Body of pancreas (tissue), 4 donors: ENCODE results near the gene LPP. TPM values are rescaled to one million over a fixed set of nuclear protein-coding genes. Genes with fewer than 3 reads are reported as not detected.

Source experiments
- ATAC-seq: fragments of 150-250 bp; one replicate; pipeline ENCODE4 v1.9.1; 2016
- DNase-seq, 4 donors: peaks; one replicate each; pipeline ENCODE4 v3.0.0-alpha.2; 2019
- H3K27ac ChIP-seq, 4 donors: fragments of 200-600 bp; sonication (generic); 1 replicate in 3 of 4; 2 replicates in 1 of 4; pipeline versions ENCODE4 v1.5.1 to v1.6.1; 2016 to 2019; ENCODE audit warnings: mild to moderate bottlenecking in 1 of 4, mixed read lengths in 1 of 4, moderate library complexity in 1 of 4
- H3K27me3 ChIP-seq, 2 donors: fragments of 200-600 bp; sonication (generic); one replicate each; pipeline ENCODE4 v1.6.0; 2016; ENCODE audit warnings: mild to moderate bottlenecking in 1 of 2
- H3K36me3 ChIP-seq, 2 donors: fragments of 200-600 bp; sonication (generic); replicated peaks in 1 of 2; 2 replicates each; pipeline ENCODE4 v1.5.1; 2016; ENCODE audit warnings: low read depth in 2 of 2; ENCODE audit not compliant: insufficient read depth in 1 of 2
- H3K4me1 ChIP-seq: fragments of 200-600 bp; sonication (generic); one replicate; pipeline ENCODE4 v1.6.0; 2016
- H3K4me3 ChIP-seq, 2 donors: fragments of 200-600 bp; sonication (generic); 1 replicate in 1 of 2; 2 replicates in 1 of 2; pipeline ENCODE4 v1.5.1; 2016 to 2019
- H3K9me3 ChIP-seq, 3 donors: fragments of 200-600 bp; sonication (generic); 1 replicate in 2 of 3; 2 replicates in 1 of 3; pipeline ENCODE4 v1.5.1; 2016
- POLR2A ChIP-seq, 3 donors: fragments of 450-650 bp; IDR thresholded peaks; one replicate each; pipeline ENCODE4 v1.6.1; 2016; ENCODE audit warnings: antibody characterized with exemption in 3 of 3, mild to moderate bottlenecking in 2 of 3
- WGBS, 2 donors: methylation state at CpG; one replicate each; pipeline ENCODE4 v1.1.5; 2017; 5-methylcytosine and 5-hydroxymethylcytosine counted together
- intact Hi-C: fragments of 100-400 bp; cut with DNase I; formaldehyde crosslinking; loops from one replicate; pipeline ENCODE4 v1.15.1; 2023
- total RNA-seq, 2 donors: library from RNA; depleted of rRNA; stranded (reverse); fragments of >200 nt; gene quantifications; one replicate each; pipeline ENCODE4 v1.1.0, GENCODE V29; 2016
- TF ChIP-seq, protein P1 (sequence below), 7 experiments: fragments of 450-650 bp in 4 of 7; fragments of 200-600 bp in 3 of 7; sonication (generic) in 3 of 7; IDR thresholded peaks; one replicate each; pipeline ENCODE4 v1.5.1; 2016 to 2019; ENCODE audit warnings: antibody characterized with exemption in 7 of 7

LPP gene
- total RNA-seq, 2 donors from 2014 or later, result 60.6 to 65.1 TPM

GRCh38 chr3:188209034-188209433 is 55.1 kb downstream of the LPP start:
- WGBS, 2 donors, result 82 to 96% methylated on average over 3 of the region's 3 CpGs
- H3K27ac ChIP-seq, result no peak overlapping the region
- intact Hi-C loops, result no loop called here

GRCh38 chr3:188209740-188210139 is 55.8 kb downstream of the LPP start:
- no peaks in the 10 kb centered on the region for H3K9me3 ChIP-seq
- DNase-seq, result no peak
- ATAC-seq, result no peak
- H3K36me3 ChIP-seq, result no peaks in the 10 kb centered on the region
- TF ChIP-seq POLR2A (IDR thresholded peaks at IDR 0.05), result no peak
- TF ChIP-seq, protein P1, sequence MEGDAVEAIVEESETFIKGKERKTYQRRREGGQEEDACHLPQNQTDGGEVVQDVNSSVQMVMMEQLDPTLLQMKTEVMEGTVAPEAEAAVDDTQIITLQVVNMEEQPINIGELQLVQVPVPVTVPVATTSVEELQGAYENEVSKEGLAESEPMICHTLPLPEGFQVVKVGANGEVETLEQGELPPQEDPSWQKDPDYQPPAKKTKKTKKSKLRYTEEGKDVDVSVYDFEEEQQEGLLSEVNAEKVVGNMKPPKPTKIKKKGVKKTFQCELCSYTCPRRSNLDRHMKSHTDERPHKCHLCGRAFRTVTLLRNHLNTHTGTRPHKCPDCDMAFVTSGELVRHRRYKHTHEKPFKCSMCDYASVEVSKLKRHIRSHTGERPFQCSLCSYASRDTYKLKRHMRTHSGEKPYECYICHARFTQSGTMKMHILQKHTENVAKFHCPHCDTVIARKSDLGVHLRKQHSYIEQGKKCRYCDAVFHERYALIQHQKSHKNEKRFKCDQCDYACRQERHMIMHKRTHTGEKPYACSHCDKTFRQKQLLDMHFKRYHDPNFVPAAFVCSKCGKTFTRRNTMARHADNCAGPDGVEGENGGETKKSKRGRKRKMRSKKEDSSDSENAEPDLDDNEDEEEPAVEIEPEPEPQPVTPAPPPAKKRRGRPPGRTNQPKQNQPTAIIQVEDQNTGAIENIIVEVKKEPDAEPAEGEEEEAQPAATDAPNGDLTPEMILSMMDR (IDR thresholded peaks at IDR 0.05), result no peak
- H3K4me3 ChIP-seq, result no peak overlapping the region
- whole genome bisulfite sequencing, 2 donors, result 72 to 100% methylated on average over 1 of the region's 1 CpG
- no peak overlapping the region for H3K27ac ChIP-seq
- H3K4me1 ChIP-seq, result no peaks in the 10 kb centered on the region
- intact Hi-C loops, result no loop called here
- H3K27me3 ChIP-seq, result no peaks in the 10 kb centered on the region

More at GRCh38 chr3:188209034-188209433, 55.1 kb downstream of the LPP start:
- no peak for DNase-seq
- Histone ChIP-seq H3K4me1 (no peaks in the 10 kb centered on the region), H3K4me3 (no peak overlapping the region), H3K9me3 (no peaks in the 10 kb centered on the region), H3K36me3 (no peaks in the 10 kb centered on the region), H3K27me3 (no peaks in the 10 kb centered on the region)
- no peak for ATAC-seq
- TF ChIP-seq, protein P1 (IDR thresholded peaks at IDR 0.05), result no peak
- no peak for TF ChIP-seq POLR2A (IDR thresholded peaks at IDR 0.05)

DNA sequence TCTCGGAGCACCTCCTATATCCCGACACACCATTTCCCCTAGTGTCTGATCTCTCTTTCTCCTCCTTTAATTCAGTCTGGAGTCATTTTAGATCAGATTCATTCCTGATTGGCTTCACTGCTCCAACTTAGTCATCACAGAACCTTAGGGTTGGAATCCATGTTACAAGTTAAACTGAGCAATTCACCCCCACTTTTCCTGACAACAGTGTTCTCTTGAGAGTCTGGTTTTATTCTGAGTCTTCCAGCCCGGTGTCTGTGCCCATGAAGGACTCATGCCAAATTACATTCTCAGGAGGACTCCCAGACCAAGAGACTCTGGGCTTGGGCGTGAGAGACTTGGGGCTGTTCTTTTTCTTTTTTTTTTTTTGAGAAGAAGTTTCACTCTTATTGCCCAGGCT is 57.5 kb downstream of the LPP start:
- intact Hi-C loops, result no loop called here
- Histone ChIP-seq H3K4me1 (no peaks in the 10 kb centered on the region), H3K4me3 (no peak overlapping the region), H3K27ac (no peak overlapping the region), H3K9me3 (no peaks in the 10 kb centered on the region), H3K36me3 (no peaks in the 10 kb centered on the region), H3K27me3 (no peaks in the 10 kb centered on the region)
- TF ChIP-seq, protein P1 (IDR thresholded peaks at IDR 0.05), result no peak
- TF ChIP-seq POLR2A (IDR thresholded peaks at IDR 0.05), result no peak
- DNase-seq (no peak), ATAC-seq (no peak)
- WGBS, 2 donors, result 95 to 97% methylated on average over 4 of the region's 4 CpGs

GRCh38 chr3:188212308-188212969 is 58.5 kb downstream of the LPP start:
- WGBS, 2 donors, result 81 to 85% methylated on average over 9 of the region's 9 CpGs
- Histone ChIP-seq H3K36me3 (no peaks in the 10 kb centered on the region), H3K9me3 (no peaks in the 10 kb centered on the region), H3K27me3 (no peaks in the 10 kb centered on the region), H3K4me3 (no peak overlapping the region), H3K27ac (no peak overlapping the region), H3K4me1 (peaks cover 4% of the 10 kb centered on the region)
- ATAC-seq, result no peak
- TF ChIP-seq POLR2A (IDR thresholded peaks at IDR 0.05), result no peak
- TF ChIP-seq, protein P1 (IDR thresholded peaks at IDR 0.05), result no peak
- intact Hi-C loops, result no loop called here
- no peak for DNase-seq

DNA sequence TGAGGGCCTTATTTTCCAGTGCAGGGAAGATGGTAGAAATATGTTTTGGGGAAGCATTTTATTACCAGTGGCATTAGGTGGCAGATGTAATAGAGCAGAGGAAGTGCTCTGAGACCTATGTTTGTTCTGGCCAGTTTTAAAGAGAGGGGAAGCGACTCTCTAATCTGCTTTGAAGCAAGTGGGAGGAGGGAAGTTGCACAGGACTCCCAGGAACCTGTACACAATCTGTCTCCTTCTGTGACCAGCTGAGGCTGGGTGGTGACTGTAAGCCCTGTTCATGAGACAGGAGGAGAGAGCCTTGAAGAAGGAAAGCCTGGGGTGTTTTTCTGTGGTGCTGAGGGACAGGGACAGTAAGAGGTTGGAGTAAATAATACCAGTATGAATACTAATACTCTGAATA is 60.5 kb downstream of the LPP start:
- no peaks in the 10 kb centered on the region for H3K36me3 ChIP-seq
- intact Hi-C loops, result no loop called here
- TF ChIP-seq, protein P1 (IDR thresholded peaks at IDR 0.05), result no peak
- TF ChIP-seq POLR2A (IDR thresholded peaks at IDR 0.05), result no peak
- peak; percentile 34 for ATAC-seq
- no peak overlapping the region for H3K4me3 ChIP-seq
- peaks cover 16% of the 10 kb centered on the region for H3K4me1 ChIP-seq
- no peak overlapping the region for H3K27ac ChIP-seq
- no peaks in the 10 kb centered on the region for H3K9me3 ChIP-seq
- peak in 1 of 4 donors; percentile 23 for DNase-seq
- WGBS, 2 donors, result 67 to 71% methylated on average over 1 of the region's 1 CpG
- no peaks in the 10 kb centered on the region for H3K27me3 ChIP-seq
